GM23338 (cell line): ENCODE measurements around the gene RHBDL3. TPM values are rescaled to one million over a fixed set of nuclear protein-coding genes. Genes with fewer than 3 reads are reported as not detected.

Experiments used
- ATAC-seq: fragments of 200-7000 bp; cut with Tn5 transposase; 3 replicates; pipeline ENCODE4 v1.9.1; 2020
- DNase-seq: peaks from one replicate; pipeline ENCODE4 v3.0.0-alpha.2; 2015; ENCODE audit warnings: low spot score
- H2AFZ ChIP-seq: fragments of 200-600 bp; sonication (generic); 2 replicates; pipeline ENCODE4 v1.8.0; 2016; ENCODE audit warnings: antibody characterized with exemption, mild to moderate bottlenecking, moderate library complexity
- H3F3A ChIP-seq: fragments of 200-600 bp; sonication (generic); replicated peaks from 2 replicates; pipeline ENCODE4 v1.8.0; 2017; ENCODE audit warnings: antibody characterized with exemption, mixed run types, low read depth
- H3K27ac ChIP-seq: fragments of 200-600 bp; sonication (generic); 2 replicates; pipeline ENCODE4 v1.6.1; 2016; ENCODE audit warnings: low read depth
- H3K27me3 ChIP-seq: fragments of 200-600 bp; sonication (generic); 2 replicates; pipeline ENCODE4 v1.8.0; 2016; ENCODE audit warnings: mild to moderate bottlenecking, mixed run types, moderate library complexity; ENCODE audit not compliant: insufficient read depth
- H3K36me3 ChIP-seq: fragments of 200-600 bp; sonication (generic); 2 replicates; pipeline ENCODE4 v1.8.0; 2016; ENCODE audit warnings: mild to moderate bottlenecking; ENCODE audit not compliant: insufficient read depth
- H3K4me1 ChIP-seq: fragments of 200-600 bp; sonication (generic); 2 replicates; pipeline ENCODE4 v1.8.0; 2016; ENCODE audit warnings: mild to moderate bottlenecking, moderate library complexity; ENCODE audit not compliant: insufficient read depth
- H3K4me2 ChIP-seq: fragments of 200-600 bp; sonication (generic); 2 replicates; pipeline ENCODE4 v1.7.1; 2017; ENCODE audit warnings: mixed run types
- H3K4me3 ChIP-seq: fragments of 200-600 bp; sonication (generic); 2 replicates; pipeline ENCODE4 v1.6.1; 2016; ENCODE audit warnings: mixed run types
- H3K79me2 ChIP-seq: fragments of 200-600 bp; sonication (generic); replicated peaks from 2 replicates; pipeline ENCODE4 v1.8.0; 2017; ENCODE audit warnings: mild to moderate bottlenecking; ENCODE audit not compliant: insufficient read depth
- H3K9me2 ChIP-seq: fragments of 200-600 bp; sonication (generic); 2 replicates; pipeline ENCODE4 v1.8.0; 2017; ENCODE audit not compliant: insufficient read depth
- H4K20me1 ChIP-seq: fragments of 200-600 bp; sonication (generic); replicated peaks from 2 replicates; pipeline ENCODE4 v1.8.0; 2017; ENCODE audit warnings: mild to moderate bottlenecking; ENCODE audit not compliant: insufficient read depth
- H3K27ac Mint-ChIP-seq: 2 replicates; pipeline ENCODE4 v1.8.0; 2020; ENCODE audit warnings: inconsistent platforms, mild to moderate bottlenecking, moderate library complexity, mixed read lengths
- H3K27me3 Mint-ChIP-seq: 3 replicates; pipeline ENCODE4 v1.8.0; 2022; ENCODE audit warnings: low read depth, mild to moderate bottlenecking, moderate library complexity, mixed read lengths, inconsistent platforms; ENCODE audit not compliant: insufficient read depth, poor library complexity
- H3K36me3 Mint-ChIP-seq: 3 replicates; pipeline ENCODE4 v1.8.0; 2021; ENCODE audit warnings: low read depth, mild to moderate bottlenecking, inconsistent platforms, moderate library complexity, mixed read lengths
- H3K4me1 Mint-ChIP-seq: 3 replicates; pipeline ENCODE4 v1.8.0; 2020; ENCODE audit warnings: mild to moderate bottlenecking, inconsistent platforms, mixed read lengths
- H3K4me3 Mint-ChIP-seq: 3 replicates; pipeline ENCODE4 v1.8.0; 2021; ENCODE audit warnings: moderate library complexity, mild to moderate bottlenecking, inconsistent platforms, mixed read lengths
- H3K9me3 Mint-ChIP-seq: 3 replicates; pipeline ENCODE4 v1.8.0; 2020; ENCODE audit warnings: moderate library complexity, mild to moderate bottlenecking, inconsistent platforms, mixed read lengths
- CREB1 ChIP-seq: fragments of 250-450 bp; sonication (Bioruptor Pico); IDR thresholded peaks from 2 replicates; pipeline ENCODE4 v1.5.0; 2020; ENCODE audit warnings: low read depth, mild to moderate bottlenecking, moderate library complexity
- CTCF ChIP-seq, 2 experiments: fragments of 200-600 bp in 1 of 2; sonication (generic) in 1 of 2; conservative IDR thresholded peaks; 2 replicates each; pipeline versions ENCODE4 v1.5.1 to v1.6.1; 2016 to 2017; ENCODE audit warnings: antibody characterized with exemption in 2 of 2, low read depth in 2 of 2, mild to moderate bottlenecking in 2 of 2, moderate library complexity in 1 of 2
- ETS1 ChIP-seq: IDR thresholded peaks from 2 replicates; pipeline ENCODE4 v1.6.1; 2016; ENCODE audit warnings: antibody characterized with exemption
- EZH2 ChIP-seq: fragments of 200-600 bp; sonication (generic); IDR thresholded peaks from one replicate; pipeline ENCODE4 v1.8.0; 2017; ENCODE audit warnings: antibody characterized with exemption, mild to moderate bottlenecking, low read depth; ENCODE audit not compliant: unreplicated experiment
- EZH2phosphoT487 ChIP-seq: fragments of 200-600 bp; sonication (generic); IDR thresholded peaks from one replicate; pipeline ENCODE4 v1.8.1; 2018; ENCODE audit warnings: antibody characterized with exemption; ENCODE audit not compliant: unreplicated experiment
- JUNB ChIP-seq: IDR thresholded peaks from one replicate; pipeline ENCODE4 v1.6.1; 2016; ENCODE audit warnings: antibody characterized with exemption; ENCODE audit not compliant: unreplicated experiment
- NANOG ChIP-seq: IDR thresholded peaks from 2 replicates; pipeline ENCODE4 v1.6.1; 2016; ENCODE audit warnings: antibody characterized with exemption, borderline replicate concordance
- POLR2AphosphoS5 ChIP-seq: IDR thresholded peaks from 2 replicates; pipeline ENCODE4 v1.6.1; 2016; ENCODE audit warnings: antibody characterized with exemption, low read depth
- REST ChIP-seq: IDR thresholded peaks from one replicate; pipeline ENCODE4 v1.6.1; 2018; ENCODE audit warnings: antibody characterized with exemption; ENCODE audit not compliant: unreplicated experiment
- STAT1 ChIP-seq: IDR thresholded peaks from one replicate; pipeline ENCODE4 v1.6.1; 2016; ENCODE audit warnings: antibody characterized with exemption; ENCODE audit not compliant: unreplicated experiment
- ZNF114 ChIP-seq: fragments of 250-450 bp; sonication (Bioruptor Pico); IDR thresholded peaks from 2 replicates; pipeline ENCODE4 v1.5.0; 2020; ENCODE audit warnings: mild to moderate bottlenecking, moderate library complexity
- ZNF331 ChIP-seq: fragments of 250-450 bp; sonication (Bioruptor Pico); IDR thresholded peaks from 2 replicates; pipeline ENCODE4 v1.5.0; 2020; ENCODE audit warnings: low read depth, mild to moderate bottlenecking, moderate library complexity
- ZNF462 ChIP-seq: fragments of 250-450 bp; sonication (Bioruptor Pico); IDR thresholded peaks from 2 replicates; pipeline ENCODE4 v1.5.0; 2020; ENCODE audit warnings: mild to moderate bottlenecking, moderate library complexity
- polyA plus RNA-seq: library from polyadenylated mRNA; unstranded; fragments of >200 nt; fragmentation: Nextera tagmentation; extraction: Ambion mirVana; gene quantifications from 2 replicates; pipeline ENCODE4 v1.2.1, GENCODE V29; 2016
- total RNA-seq: library from RNA; depleted of rRNA; stranded (reverse); fragments of >200 nt; shearing (Covaris generic); gene quantifications from 2 replicates; pipeline ENCODE4 v1.2.3, GENCODE V29; 2014

RHBDL3 gene
- total and polyA plus RNA-seq, 2 experiments from 2014 or later: 2.3 to 8.1 TPM

- Histone ChIP-seq H3K4me3 (no peak overlapping the region), H3K9me2 (no peaks in the 10 kb centered on the region), H3K4me2 (peak overlapping the region; percentile 24; the same call in 1 of the 2 replicates), H3K4me1 (peaks cover 56% of the 10 kb centered on the region), H4K20me1 (no peaks in the 10 kb centered on the region), H3K36me3 (no peaks in the 10 kb centered on the region), H2AFZ (no peak overlapping the region), H3K27ac (no peak overlapping the region), H3K79me2 (no peaks in the 10 kb centered on the region), H3F3A (peaks cover 7% of the 10 kb centered on the region; the same call in 1 of the 2 replicates), H3K27me3 (no peaks in the 10 kb centered on the region)
- ATAC-seq (no peak), DNase-seq (peak; percentile 48)
- H3K4me1 Mint-ChIP-seq: peaks cover 49% of the 10 kb centered on the region
- H3K27ac Mint-ChIP-seq: no peak overlapping the region
- H3K9me3 Mint-ChIP-seq: no peaks in the 10 kb centered on the region
- H3K4me3 Mint-ChIP-seq: no peak overlapping the region
- peaks cover 3% of the 10 kb centered on the region; the same call in 1 of the 3 replicates for H3K36me3 Mint-ChIP-seq
- H3K27me3 Mint-ChIP-seq: peaks cover 16% of the 10 kb centered on the region
- TF ChIP-seq POLR2AphosphoS5 (no peak), EZH2 (no peak), CTCF (conservative IDR thresholded peaks at IDR 0.05; ENCODE audit: low read depth in 2 of 2) (no peak), ZNF114 (no peak), JUNB (no peak), STAT1 (no peak), EZH2phosphoT487 (no peak), REST (no peak), ETS1 (no peak), CREB1 (CRISPR knock-in tag) (no peak), ZNF462 (CRISPR knock-in tag) (no peak), NANOG (no peak), ZNF331 (CRISPR knock-in tag) (no peak)
Observed at GRCh38 chr17:32305049-32305448, 39.4 kb downstream of the RHBDL3 start.
